Measurements from ENCODE around the gene ZNF503. TPM values are rescaled to one million over a fixed set of nuclear protein-coding genes. Genes with fewer than 3 reads are reported as not detected.

ZNF503 gene
- total and polyA plus RNA-seq, 2 donors from 2014 or later: 34.7 to 45.8 TPM

DNA sequence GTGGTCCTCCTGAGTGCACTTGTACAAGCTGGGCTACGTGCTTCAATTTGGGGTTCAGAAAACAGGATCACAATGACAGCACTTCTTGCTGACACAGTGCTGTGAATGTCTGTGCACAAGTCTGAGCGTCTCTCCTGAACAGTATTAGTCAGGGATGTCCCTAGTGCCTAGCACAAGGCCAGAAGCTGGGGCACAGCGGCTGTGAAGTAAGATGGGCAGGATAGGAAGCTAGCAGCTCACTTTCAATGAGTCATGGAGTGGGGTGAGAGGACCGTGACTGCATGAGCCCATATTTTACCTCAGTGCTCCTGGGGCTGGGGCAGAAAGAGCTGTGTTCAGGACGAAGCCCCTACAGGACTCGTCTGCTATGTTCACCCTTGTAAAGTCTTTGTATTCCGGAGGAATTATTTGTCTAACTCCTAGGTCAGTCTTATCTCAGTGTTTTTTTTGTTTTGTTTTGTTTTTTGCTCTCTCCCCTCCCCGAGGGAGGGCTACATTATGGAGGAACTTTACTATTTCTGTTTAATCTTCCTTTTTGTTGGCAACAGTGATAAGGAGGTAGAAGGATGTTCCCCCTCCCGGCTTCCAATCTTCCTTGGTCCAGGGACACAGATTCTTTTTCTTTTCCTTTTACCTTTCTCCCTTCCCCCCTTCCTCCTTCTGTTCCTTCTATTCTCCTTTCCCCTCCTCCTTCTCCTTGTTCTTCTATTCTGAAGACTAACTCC is 27.0 kb upstream of the ZNF503 start:
- no peaks in the 10 kb centered on the region for H3K36me3 ChIP-seq (ENCODE audit: control insufficient read depth in 2 of 3, insufficient read depth in 3 of 3, low read length in 3 of 3)
- H3K4me3 ChIP-seq (ENCODE audit: low read length in 3 of 3): no peak overlapping the region
- no peak overlapping the region for H3K9ac ChIP-seq (ENCODE audit: low read length in 3 of 3)
- TF ChIP-seq, protein P1, sequence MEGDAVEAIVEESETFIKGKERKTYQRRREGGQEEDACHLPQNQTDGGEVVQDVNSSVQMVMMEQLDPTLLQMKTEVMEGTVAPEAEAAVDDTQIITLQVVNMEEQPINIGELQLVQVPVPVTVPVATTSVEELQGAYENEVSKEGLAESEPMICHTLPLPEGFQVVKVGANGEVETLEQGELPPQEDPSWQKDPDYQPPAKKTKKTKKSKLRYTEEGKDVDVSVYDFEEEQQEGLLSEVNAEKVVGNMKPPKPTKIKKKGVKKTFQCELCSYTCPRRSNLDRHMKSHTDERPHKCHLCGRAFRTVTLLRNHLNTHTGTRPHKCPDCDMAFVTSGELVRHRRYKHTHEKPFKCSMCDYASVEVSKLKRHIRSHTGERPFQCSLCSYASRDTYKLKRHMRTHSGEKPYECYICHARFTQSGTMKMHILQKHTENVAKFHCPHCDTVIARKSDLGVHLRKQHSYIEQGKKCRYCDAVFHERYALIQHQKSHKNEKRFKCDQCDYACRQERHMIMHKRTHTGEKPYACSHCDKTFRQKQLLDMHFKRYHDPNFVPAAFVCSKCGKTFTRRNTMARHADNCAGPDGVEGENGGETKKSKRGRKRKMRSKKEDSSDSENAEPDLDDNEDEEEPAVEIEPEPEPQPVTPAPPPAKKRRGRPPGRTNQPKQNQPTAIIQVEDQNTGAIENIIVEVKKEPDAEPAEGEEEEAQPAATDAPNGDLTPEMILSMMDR (IDR thresholded peaks at IDR 0.05; ENCODE audit: borderline replicate concordance, extremely low read depth, insufficient read depth): no peak
- peaks cover 0 to 26% (median 5%) of the 10 kb centered on the region in 3 donors for H3K4me1 ChIP-seq (ENCODE audit: control insufficient read depth in 2 of 3, insufficient read depth in 2 of 3, low read depth in 1 of 3, low read length in 3 of 3)
- no peaks in the 10 kb centered on the region for H3K9me3 ChIP-seq (ENCODE audit: control insufficient read depth in 2 of 3, insufficient read depth in 1 of 3, low read length in 3 of 3)
- no peaks in the 10 kb centered on the region for H3K27me3 ChIP-seq (ENCODE audit: control insufficient read depth, insufficient read depth, low read length)
- peak in 1 of 5 donors; percentile 21 for DNase-seq
- H3K27ac ChIP-seq (ENCODE audit: low read depth in 2 of 2, low read length in 2 of 2): peak overlapping the region in 1 of 2 donors; percentile 45
- no peak for FAIRE-seq
- intact Hi-C loops (cut with DNase I): no loop called here

DNA sequence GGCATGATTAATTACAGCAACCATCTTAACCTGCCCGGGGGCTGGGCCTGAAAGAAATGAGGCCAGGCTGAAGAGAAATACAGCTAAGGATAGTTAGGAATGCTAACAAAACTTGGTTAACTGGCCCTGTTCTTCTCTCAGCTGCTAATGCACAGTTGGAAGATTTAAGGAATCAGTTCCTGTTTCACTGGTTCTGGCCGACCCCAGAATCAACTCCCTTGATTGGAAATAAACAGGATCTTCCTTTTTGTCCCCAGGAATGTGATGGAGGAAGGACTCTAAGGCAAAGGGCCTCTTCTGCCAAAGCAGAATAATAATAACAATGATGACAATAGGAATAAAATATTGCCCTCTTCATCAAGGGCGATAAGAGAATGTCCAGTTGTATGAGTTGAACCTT is 26.4 kb upstream of the ZNF503 start:
- Histone ChIP-seq H3K27ac (ENCODE audit: low read depth in 2 of 2, low read length in 2 of 2) (peak overlapping the region in 1 of 2 donors; percentile 45), H3K9ac (ENCODE audit: low read length in 3 of 3) (no peak overlapping the region)
- no peak for FAIRE-seq

DNA sequence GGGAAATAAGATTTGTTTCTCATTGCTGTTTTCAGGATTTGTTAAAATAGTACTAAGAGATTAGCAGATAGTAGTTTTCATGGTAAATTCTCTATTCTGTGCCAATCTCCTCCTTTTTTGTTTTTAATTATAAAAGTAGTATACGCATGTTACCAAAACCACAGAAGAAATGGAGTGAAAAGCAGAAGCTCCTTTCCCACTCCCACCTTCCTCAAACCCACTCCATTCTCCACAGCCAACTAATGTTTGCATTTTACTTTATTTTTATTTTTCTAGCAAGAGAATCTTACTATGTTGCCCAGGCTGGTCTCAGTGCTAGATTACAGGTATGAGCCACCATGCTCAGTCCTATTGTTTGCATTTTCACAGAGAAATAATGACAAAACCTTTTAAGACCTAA is 25.3 kb upstream of the ZNF503 start:
- TF ChIP-seq, protein P1 (IDR thresholded peaks at IDR 0.05; ENCODE audit: borderline replicate concordance, extremely low read depth, insufficient read depth): no peak
- Histone ChIP-seq H3K9me3 (ENCODE audit: control insufficient read depth in 2 of 3, insufficient read depth in 1 of 3, low read length in 3 of 3) (no peaks in the 10 kb centered on the region), H3K36me3 (ENCODE audit: control insufficient read depth in 2 of 3, insufficient read depth in 3 of 3, low read length in 3 of 3) (no peaks in the 10 kb centered on the region), H3K4me1 (ENCODE audit: control insufficient read depth in 2 of 3, insufficient read depth in 2 of 3, low read depth in 1 of 3, low read length in 3 of 3) (peaks cover 0 to 19% (median 5%) of the 10 kb centered on the region in 3 donors), H3K4me3 (ENCODE audit: low read length in 3 of 3) (no peak overlapping the region), H3K9ac (ENCODE audit: low read length in 3 of 3) (no peak overlapping the region), H3K27ac (ENCODE audit: low read depth in 2 of 2, low read length in 2 of 2) (no peak overlapping the region), H3K27me3 (ENCODE audit: control insufficient read depth, insufficient read depth, low read length) (no peaks in the 10 kb centered on the region)
- intact Hi-C loops (cut with DNase I): no loop called here
- DNase-seq: no peak
- FAIRE-seq: no peak

More for the DNA sequence above, 26.4 kb upstream of the ZNF503 start:
- H3K36me3 ChIP-seq (ENCODE audit: control insufficient read depth in 2 of 3, insufficient read depth in 3 of 3, low read length in 3 of 3): no peaks in the 10 kb centered on the region
- peak in 1 of 5 donors; percentile 33 for DNase-seq
- no peaks in the 10 kb centered on the region for H3K27me3 ChIP-seq (ENCODE audit: control insufficient read depth, insufficient read depth, low read length)
- TF ChIP-seq, protein P1 (IDR thresholded peaks at IDR 0.05; ENCODE audit: borderline replicate concordance, extremely low read depth, insufficient read depth): no peak
- H3K9me3 ChIP-seq (ENCODE audit: control insufficient read depth in 2 of 3, insufficient read depth in 1 of 3, low read length in 3 of 3): no peaks in the 10 kb centered on the region
- peaks cover 0 to 24% (median 5%) of the 10 kb centered on the region in 3 donors for H3K4me1 ChIP-seq (ENCODE audit: control insufficient read depth in 2 of 3, insufficient read depth in 2 of 3, low read depth in 1 of 3, low read length in 3 of 3)
- H3K4me3 ChIP-seq (ENCODE audit: low read length in 3 of 3): no peak overlapping the region
- intact Hi-C loops (cut with DNase I): no loop called here
